GM10248 (cell line): ENCODE results near the gene TACC2.

Experiments used
- CTCF ChIA-PET: fragments of 300-600 bp; sonication (Branson Sonifier 250); formaldehyde crosslinking; extraction: SDS; loops from one replicate; lab custom pipeline; 2021; ENCODE audit warnings: antibody characterized with exemption; lab: Yijun Ruan, JAX
- POLR2A ChIA-PET: fragments of 350-650 bp; sonication (Branson Sonifier 250); formaldehyde crosslinking; extraction: SDS; loops from one replicate; lab custom pipeline; 2020; ENCODE audit warnings: antibody characterized with exemption; lab: Yijun Ruan, JAX
- DNase-seq: peaks from one replicate; pipeline ENCODE4 v3.0.0; 2012; ENCODE audit errors: extremely low spot score
- CTCF ChIP-seq: IDR thresholded peaks from 2 replicates; pipeline ENCODE4 v1.5.1; 2012; ENCODE audit warnings: mild to moderate bottlenecking, low read depth; ENCODE audit errors: extremely low read depth, missing control alignments, control extremely low read depth

The TACC2 gene

GRCh38 chr10:122194251-122194650, 205.3 kb downstream of the TACC2 start:
- DNase-seq: no peak
- ChIA-PET POLR2A (no interaction called here), CTCF (interaction anchor here (2.2 kb wide), 1 partner anchor 10 kb away, joined by 7 read pairs; no protein-coding TSS in a partner anchor)
- no peak for TF ChIP-seq CTCF

GRCh38 chr10:122196218-122196617, 207.3 kb downstream of the TACC2 start:
- DNase-seq: no peak
- POLR2A ChIA-PET: no interaction called here
- no peak for TF ChIP-seq CTCF
- CTCF ChIA-PET: no interaction called here

GRCh38 chr10:122197611-122198222, 208.8 kb downstream of the TACC2 start:
- no peak for DNase-seq
- TF ChIP-seq CTCF: no peak
- ChIA-PET POLR2A (no interaction called here), CTCF (no interaction called here)

- ChIA-PET POLR2A (no interaction called here), CTCF (no interaction called here)
- DNase-seq: no peak
- no peak for TF ChIP-seq CTCF
Observed at GRCh38 chr10:122198631-122199030, 209.7 kb downstream of the TACC2 start.

- TF ChIP-seq CTCF: no peak
- ChIA-PET CTCF (no interaction called here), POLR2A (no interaction called here)
- no peak for DNase-seq
Observed at GRCh38 chr10:122199070-122199469, 210.1 kb downstream of the TACC2 start.

GRCh38 chr10:122199689-122200088, 210.7 kb downstream of the TACC2 start:
- no peak for DNase-seq
- CTCF ChIA-PET: no interaction called here
- TF ChIP-seq CTCF: no peak
- POLR2A ChIA-PET: no interaction called here
